Neural cell (in vitro differentiated cells): ENCODE results near the gene LNX1. TPM values are rescaled to one million over a fixed set of nuclear protein-coding genes. Genes with fewer than 3 reads are reported as not detected.

Experiments
- H2AFZ ChIP-seq: fragments of 200-600, 300-800 bp; sonication (generic), shearing (Covaris generic); 2 replicates; pipeline ENCODE4 v1.6.0; 2014; ENCODE audit warnings: low read depth, mild to moderate bottlenecking, antibody characterized with exemption, low read length, moderate library complexity
- H3F3A ChIP-seq: fragments of 200-600 bp; shearing (Covaris generic); 2 replicates; pipeline ENCODE4 v1.6.1; 2016; ENCODE audit warnings: mild to moderate bottlenecking, moderate library complexity, mixed read lengths, antibody characterized with exemption, low read length; ENCODE audit not compliant: insufficient read depth, poor library complexity, severe bottlenecking
- H3K27ac ChIP-seq: fragments of 200-600, 300-800 bp; sonication (generic), shearing (Covaris generic); 2 replicates; pipeline ENCODE4 v1.5.1; 2014; ENCODE audit warnings: mild to moderate bottlenecking, low read length, moderate library complexity
- H3K27me3 ChIP-seq: fragments of 300-800, 200-600 bp; sonication (generic), shearing (Covaris generic); 2 replicates; pipeline ENCODE4 v1.6.0; 2014; ENCODE audit warnings: mild to moderate bottlenecking, low read depth, low read length, moderate library complexity; ENCODE audit not compliant: insufficient read depth
- H3K36me3 ChIP-seq: fragments of 300-800, 200-600 bp; sonication (generic), shearing (Covaris generic); 2 replicates; pipeline ENCODE4 v1.5.1; 2014; ENCODE audit warnings: mild to moderate bottlenecking, antibody characterized with exemption, low read length, moderate library complexity; ENCODE audit not compliant: insufficient read depth
- H3K4me2 ChIP-seq: fragments of 300-800, 200-600 bp; sonication (generic), shearing (Covaris generic); 2 replicates; pipeline ENCODE4 v1.6.0; 2014; ENCODE audit warnings: mild to moderate bottlenecking, low read length
- H3K4me3 ChIP-seq: fragments of 300-800, 200-600 bp; sonication (generic), shearing (Covaris generic); 2 replicates; pipeline ENCODE4 v1.5.1; 2014; ENCODE audit warnings: mild to moderate bottlenecking, low read length, moderate library complexity
- H3K79me2 ChIP-seq: fragments of 200-600 bp; shearing (Covaris generic); replicated peaks from 2 replicates; pipeline ENCODE4 v1.6.0; 2014; ENCODE audit warnings: mild to moderate bottlenecking, low read length, moderate library complexity; ENCODE audit not compliant: insufficient read depth
- H3K9ac ChIP-seq: fragments of 300-800, 200-600 bp; sonication (generic), shearing (Covaris generic); 2 replicates; pipeline ENCODE4 v1.6.1; 2016; ENCODE audit warnings: mild to moderate bottlenecking, low read length, mixed read lengths
- H3K9me2 ChIP-seq: fragments of 200-600 bp; shearing (Covaris generic); 2 replicates; pipeline ENCODE4 v1.6.1; 2016; ENCODE audit warnings: mild to moderate bottlenecking, low read length, mixed read lengths; ENCODE audit not compliant: insufficient read depth
- H3K9me3 ChIP-seq: fragments of 200-600, 300-800 bp; sonication (generic), shearing (Covaris generic); 2 replicates; pipeline ENCODE4 v1.6.1; 2016; ENCODE audit warnings: mild to moderate bottlenecking, mixed run types, low read length, moderate library complexity, mixed read lengths
- H4K20me1 ChIP-seq: fragments of 200-600 bp; shearing (Covaris generic); 2 replicates; pipeline ENCODE4 v1.6.1; 2016; ENCODE audit warnings: mild to moderate bottlenecking, mixed run types; ENCODE audit not compliant: insufficient read depth
- CTCF ChIP-seq: fragments of 450-650 bp; IDR thresholded peaks from 2 replicates; pipeline ENCODE4 v1.5.1; 2014; ENCODE audit warnings: antibody characterized with exemption, mild to moderate bottlenecking, moderate library complexity; ENCODE audit not compliant: poor library complexity, severe bottlenecking
- EP300 ChIP-seq: fragments of 450-650 bp; conservative IDR thresholded peaks from 2 replicates; pipeline ENCODE4 v1.6.1; 2014; ENCODE audit warnings: antibody characterized with exemption, mild to moderate bottlenecking, moderate library complexity; ENCODE audit not compliant: poor library complexity, severe bottlenecking
- EZH2 ChIP-seq: fragments of 200-600, 300-800 bp; shearing (Covaris generic), sonication (generic); IDR thresholded peaks from 2 replicates; pipeline ENCODE4 v1.6.1; 2014; ENCODE audit warnings: antibody characterized with exemption, low read length, borderline replicate concordance, mild to moderate bottlenecking; ENCODE audit not compliant: insufficient read depth, poor library complexity, severe bottlenecking
- MXI1 ChIP-seq: fragments of 450-650 bp; conservative IDR thresholded peaks from 2 replicates; pipeline ENCODE4 v1.6.1; 2014; ENCODE audit warnings: antibody characterized with exemption, mild to moderate bottlenecking; ENCODE audit not compliant: poor library complexity, severe bottlenecking
- POLR2AphosphoS5 ChIP-seq: IDR thresholded peaks from 2 replicates; pipeline ENCODE4 v1.6.1; 2012
- RAD21 ChIP-seq: fragments of 450-650 bp; conservative IDR thresholded peaks from 2 replicates; pipeline ENCODE4 v1.6.1; 2014; ENCODE audit warnings: antibody characterized with exemption, mild to moderate bottlenecking, moderate library complexity
- REST ChIP-seq: IDR thresholded peaks from 2 replicates; pipeline ENCODE4 v1.6.1; 2012; ENCODE audit warnings: borderline replicate concordance
- SMC3 ChIP-seq: fragments of 450-650 bp; conservative IDR thresholded peaks from 2 replicates; pipeline ENCODE4 v1.6.1; 2014; ENCODE audit warnings: antibody characterized with exemption, mild to moderate bottlenecking, moderate library complexity; ENCODE audit not compliant: poor library complexity
- TAF1 ChIP-seq: IDR thresholded peaks from 2 replicates; pipeline ENCODE4 v1.6.1; 2012; ENCODE audit warnings: low read depth
- polyA plus RNA-seq: library from polyadenylated mRNA; depleted of rRNA; stranded (reverse); fragments of >200 nt; gene quantifications from 2 replicates; pipeline ENCODE4 v1.2.3, GENCODE V29; 2014

LNX1 gene
- polyA plus RNA-seq, 1 donor from 2014 or later: 3.4 TPM

- no peak for TF ChIP-seq TAF1
- no peak for TF ChIP-seq SMC3
- no peak for TF ChIP-seq RAD21
- TF ChIP-seq REST: no peak
- no peak for TF ChIP-seq MXI1
- TF ChIP-seq EP300: no peak
- no peak for TF ChIP-seq CTCF
- no peak for TF ChIP-seq POLR2AphosphoS5
- TF ChIP-seq EZH2: no peak
- Histone ChIP-seq H3K36me3 (no peaks in the 10 kb centered on the region), H3K79me2 (no peaks in the 10 kb centered on the region), H3F3A (no peaks in the 10 kb centered on the region), H3K9me3 (no peaks in the 10 kb centered on the region), H3K9me2 (no peaks in the 10 kb centered on the region), H2AFZ (no peak overlapping the region), H3K27me3 (no peaks in the 10 kb centered on the region), H3K4me3 (no peak overlapping the region), H3K9ac (no peak overlapping the region), H4K20me1 (no peaks in the 10 kb centered on the region), H3K27ac (no peak overlapping the region), H3K4me2 (no peak overlapping the region)
These were observed 10.0 kb upstream of the LNX1 start for GRCh38 chr4:53601251-53601764.

- H3K9me3 ChIP-seq: no peaks in the 10 kb centered on the region
- no peaks in the 10 kb centered on the region for H3K36me3 ChIP-seq
- no peaks in the 10 kb centered on the region for H3F3A ChIP-seq
- no peak for TF ChIP-seq POLR2AphosphoS5
- no peak for TF ChIP-seq MXI1
- TF ChIP-seq RAD21: no peak
- no peak for TF ChIP-seq EP300
- no peak for TF ChIP-seq TAF1
- no peak for TF ChIP-seq EZH2
- TF ChIP-seq SMC3: no peak
- TF ChIP-seq CTCF: no peak
- no peak for TF ChIP-seq REST
- no peak overlapping the region for H3K27ac ChIP-seq
- no peak overlapping the region for H3K4me2 ChIP-seq
- no peaks in the 10 kb centered on the region for H3K9me2 ChIP-seq
- no peaks in the 10 kb centered on the region for H3K27me3 ChIP-seq
- H4K20me1 ChIP-seq: no peaks in the 10 kb centered on the region
- H3K9ac ChIP-seq: no peak overlapping the region
- no peak overlapping the region for H3K4me3 ChIP-seq
- H3K79me2 ChIP-seq: no peaks in the 10 kb centered on the region
- no peak overlapping the region for H2AFZ ChIP-seq
These were observed 8.3 kb upstream of the LNX1 start for GRCh38 chr4:53599632-53600031.
